SHP77 treated with DMSO at 0.1 percent for 48 hours (cell line): Measurements from ENCODE around the gene TXNDC16.
"Not testable (repeated sequence)": the region's sequence is repeated elsewhere in the genome, so short reads cannot be mapped to it uniquely, and the experiment has no call there.

Experiments
- DNase-seq: peaks from one replicate; lab custom pipeline; 2025; lab: John Stamatoyannopoulos, UW

The TXNDC16 gene

GRCh38 chr14:52545584-52546317 lies 6.6 kb downstream of the TXNDC16 start:
- DNase-seq, result no peak

DNA sequence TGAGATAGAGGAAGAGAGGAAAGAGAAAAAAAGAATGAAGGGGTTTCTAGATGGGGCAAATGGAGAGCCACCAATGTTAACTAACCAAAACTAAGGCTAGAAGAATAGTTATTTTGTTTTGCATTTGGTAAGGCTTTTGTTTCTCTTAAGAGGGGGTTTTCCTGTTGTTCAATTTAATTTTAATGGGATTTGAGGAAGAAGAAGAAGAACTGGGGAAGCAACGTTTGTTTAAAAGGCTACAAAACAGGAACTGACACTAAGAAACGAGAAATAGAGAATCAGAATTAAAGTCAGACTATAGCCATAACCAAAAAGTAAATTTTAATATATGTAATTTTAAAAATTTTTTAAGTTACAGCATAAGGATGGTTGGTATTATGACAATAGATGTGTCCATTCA lies 13.7 kb downstream of the TXNDC16 start:
- DNase-seq, result no peak

- DNase-seq, result no peak
Measured at GRCh38 chr14:52536269-52536668, 16.0 kb downstream of the TXNDC16 start.

- DNase-seq, result no peak
Measured at GRCh38 chr14:52531481-52531880, 20.8 kb downstream of the TXNDC16 start.

DNA sequence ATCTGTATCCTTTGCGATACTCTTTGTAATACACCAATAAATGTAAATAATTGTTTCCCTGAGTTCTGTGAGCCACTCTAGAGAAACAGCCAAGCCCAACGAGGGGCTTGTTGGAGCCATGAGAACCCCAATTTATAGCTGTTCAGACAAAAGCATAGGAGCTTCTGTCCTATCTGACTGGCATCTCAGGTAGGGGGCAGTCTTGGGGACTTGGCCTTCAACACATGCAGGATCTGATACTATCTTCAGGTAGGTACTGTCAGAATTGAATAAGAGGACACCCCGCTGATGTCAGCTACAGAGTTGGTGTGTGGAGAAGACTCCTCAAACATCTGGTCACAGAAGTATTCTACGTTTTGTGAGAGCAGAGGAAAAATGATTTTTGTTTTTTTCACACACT lies 25.3 kb downstream of the TXNDC16 start:
- no peak for DNase-seq

DNA sequence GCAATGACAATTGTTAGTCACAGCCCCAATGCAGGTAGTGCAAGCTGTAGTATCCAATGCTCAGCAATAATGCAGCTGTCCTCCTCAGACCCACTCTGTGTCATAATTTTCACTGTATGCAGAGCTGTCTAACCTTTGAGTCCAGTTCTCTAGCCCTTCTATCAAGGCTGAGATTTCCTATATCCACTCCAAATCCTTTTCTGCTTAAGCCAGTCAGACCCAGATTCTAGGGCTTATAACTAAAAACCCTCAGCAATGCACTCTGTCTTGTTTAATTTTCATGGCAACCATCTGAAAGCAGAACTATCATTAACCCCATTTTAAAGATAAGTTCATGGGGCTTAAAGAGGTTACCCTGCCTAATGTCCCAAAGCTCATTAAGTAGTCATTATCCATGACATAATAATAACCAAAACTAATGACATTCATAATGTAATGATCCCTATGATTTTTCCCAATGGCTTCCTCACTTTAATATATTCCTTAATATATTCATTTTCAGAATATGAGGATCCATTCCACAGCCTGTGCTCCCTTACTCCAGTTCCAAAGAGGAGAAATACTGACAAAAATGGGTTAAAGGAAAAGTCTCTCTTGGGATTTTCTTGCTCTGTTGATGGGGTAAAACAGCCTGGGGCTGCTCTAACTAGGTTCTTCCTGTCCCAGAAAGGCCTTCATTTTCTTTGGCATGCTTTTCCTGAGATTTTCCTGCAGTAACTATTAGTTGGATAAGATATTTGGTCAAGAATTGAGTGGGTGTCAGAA lies 29.5 kb downstream of the TXNDC16 start:
- no peak for DNase-seq

GRCh38 chr14:52522033-52522432 lies 30.3 kb downstream of the TXNDC16 start:
- no peak for DNase-seq

DNA sequence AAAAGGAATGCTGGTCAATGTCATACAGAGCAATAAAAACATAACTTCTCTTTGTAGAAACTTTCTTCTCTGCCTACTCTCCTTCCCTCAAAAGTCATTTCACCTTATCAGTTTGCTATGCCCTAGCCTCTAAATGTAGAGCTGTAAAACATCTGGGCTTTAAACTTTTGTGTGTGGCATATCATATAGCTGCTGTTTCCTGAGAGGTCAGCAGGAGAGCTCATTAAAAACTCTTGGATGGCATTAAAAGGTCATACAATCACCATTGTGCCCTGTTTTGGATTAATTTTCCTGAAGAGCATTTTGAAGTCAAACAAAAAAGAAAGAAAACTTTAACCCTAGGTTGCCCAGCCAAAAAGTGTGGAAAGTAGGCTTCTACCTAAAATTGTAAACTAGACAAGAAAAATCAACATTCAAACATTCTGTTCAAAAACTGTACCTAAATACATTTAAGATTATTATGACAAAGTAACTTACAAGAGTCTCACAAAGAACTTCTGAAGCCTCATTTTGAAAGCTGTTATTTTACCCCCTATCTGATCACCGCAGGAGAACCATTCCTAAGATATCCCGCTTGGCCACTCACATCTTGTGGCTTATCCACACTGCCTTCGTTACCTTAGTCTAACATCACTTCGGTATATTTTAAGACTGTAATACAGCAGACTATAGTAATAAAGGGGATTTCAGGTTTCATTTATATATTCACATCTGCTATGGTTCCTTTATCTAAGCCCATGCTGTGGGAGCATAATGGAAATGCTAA lies 38.1 kb downstream of the TXNDC16 start:
- no peak for DNase-seq

GRCh38 chr14:52513249-52513648 lies 39.1 kb downstream of the TXNDC16 start:
- no peak for DNase-seq

DNA sequence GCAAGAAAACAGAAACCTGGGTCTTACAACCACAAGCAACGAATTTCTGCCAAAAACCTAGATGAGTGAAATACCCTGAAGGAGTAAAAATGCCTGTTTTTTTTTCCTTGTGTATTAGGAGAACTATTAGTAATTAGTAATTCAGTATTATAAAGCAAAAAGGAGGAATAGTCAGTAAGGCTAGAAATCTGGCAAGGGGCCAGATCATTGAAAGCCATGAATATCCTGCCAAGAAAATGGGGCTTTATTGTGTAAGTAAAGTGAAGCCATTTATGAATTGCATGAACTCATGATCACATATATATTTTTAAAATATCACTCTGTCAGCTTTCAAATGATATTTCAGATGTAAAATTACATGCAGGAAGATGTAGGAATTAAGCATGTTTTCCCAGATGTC lies 57.9 kb downstream of the TXNDC16 start:
- DNase-seq, result no peak

- no peak for DNase-seq
Measured at GRCh38 chr14:52485350-52485960, 66.8 kb downstream of the TXNDC16 start.

GRCh38 chr14:52481864-52482263 lies 70.4 kb downstream of the TXNDC16 start:
- DNase-seq, result no peak

GRCh38 chr14:52473557-52473956 lies 78.7 kb downstream of the TXNDC16 start:
- DNase-seq, result no peak

DNA sequence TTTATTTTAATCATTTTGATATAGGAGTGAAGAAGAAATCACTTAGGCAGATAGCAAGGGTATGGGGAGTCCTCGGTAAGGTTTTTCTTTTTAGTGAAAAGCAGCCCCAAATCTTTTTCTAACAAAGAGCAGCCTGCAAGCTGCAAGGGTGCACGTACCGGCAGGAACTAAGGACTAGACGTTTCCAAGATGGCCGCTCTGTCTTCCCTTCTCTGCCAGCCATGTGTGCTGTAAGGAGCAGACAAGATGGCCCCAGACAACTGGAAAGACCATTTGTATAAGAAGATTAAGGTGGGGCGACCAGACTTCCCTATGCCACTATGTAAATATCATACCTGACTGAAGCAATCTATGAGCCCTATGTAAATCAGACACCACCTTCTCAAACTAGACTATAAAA lies 79.6 kb downstream of the TXNDC16 start:
- no peak for DNase-seq

- not testable (repeated sequence) for DNase-seq
Measured at GRCh38 chr14:52472251-52472650, 80.1 kb downstream of the TXNDC16 start.

- no peak for DNase-seq
Measured at GRCh38 chr14:52467515-52468266, 84.6 kb downstream of the TXNDC16 start.

GRCh38 chr14:52464175-52464574 lies 88.1 kb downstream of the TXNDC16 start:
- DNase-seq, result no peak

- DNase-seq, result no peak
Measured at GRCh38 chr14:52463375-52463774, 88.9 kb downstream of the TXNDC16 start.

DNA sequence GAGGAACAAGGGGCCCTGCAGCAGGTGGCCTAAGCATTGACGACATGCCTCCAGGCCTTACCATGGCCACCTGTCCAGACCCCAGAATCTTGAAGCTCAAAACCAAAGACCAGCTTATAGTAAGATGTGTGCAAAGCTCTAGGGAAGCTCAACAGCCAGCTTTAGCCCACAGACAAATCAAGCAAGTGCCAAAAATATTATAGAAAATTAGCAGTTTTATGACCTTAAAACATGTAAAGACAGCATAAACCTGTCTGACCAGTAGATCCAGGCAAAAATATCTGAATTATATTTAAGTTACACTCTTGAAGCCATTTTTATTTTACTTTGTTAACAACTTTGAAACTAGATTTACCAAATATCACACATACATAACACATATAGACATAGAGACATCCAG lies 90.6 kb downstream of the TXNDC16 start:
- no peak for DNase-seq

DNA sequence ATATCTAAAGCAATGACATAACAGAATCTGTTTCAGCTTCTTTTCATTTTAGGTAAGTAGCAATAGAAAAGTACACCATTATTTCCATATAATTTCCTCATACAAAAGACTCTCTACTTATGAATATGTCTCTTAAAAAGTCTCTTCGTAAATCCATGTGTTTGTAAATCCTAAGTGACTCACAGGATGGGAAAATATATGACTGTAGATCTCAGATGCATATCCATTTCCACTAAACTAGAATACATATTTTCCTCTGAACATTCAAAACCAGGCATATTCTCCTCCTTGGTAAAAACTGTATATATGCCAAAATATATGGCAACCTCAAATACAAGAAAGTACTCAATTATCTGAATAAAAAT lies 93.6 kb downstream of the TXNDC16 start:
- no peak for DNase-seq

GRCh38 chr14:52457411-52457810 lies 94.9 kb downstream of the TXNDC16 start:
- DNase-seq, result no peak
